HepG2 (cell line): ENCODE measurements around the gene RABL6. TPM values are rescaled to one million over a fixed set of nuclear protein-coding genes. Genes with fewer than 3 reads are reported as not detected.
A peak's percentile ranks its signal among the peaks of the same experiment; 100 is the strongest.

Experiments used
- ATAC-seq: fragments of 200-7000 bp; cut with Tn5 transposase; 3 replicates; pipeline ENCODE4 v1.9.1; 2020; ENCODE audit warnings: mild to moderate bottlenecking, moderate library complexity
- BruUV-seq: library from RNA; stranded (reverse); fragments of 400-500 nt; replicated peaks from 2 replicates; lab custom pipeline; 2021; lab: Mats Ljungman, UMichigan
- CTCF ChIA-PET: fragments of 300-600 bp; formaldehyde crosslinking; extraction: SDS; loops from one replicate; lab custom pipeline; 2021; ENCODE audit warnings: low total read pairs, inconsistent platforms, low intra/inter-chr PET ratio; lab: Yijun Ruan, JAX
- POLR2A ChIA-PET: fragments of 350-600 bp; sonication (Branson Sonifier 250); formaldehyde crosslinking; loops from one replicate; lab custom pipeline; 2020; ENCODE audit warnings: antibody characterized with exemption, inconsistent platforms; lab: Yijun Ruan, JAX
- DNase-seq: peaks from one replicate; pipeline ENCODE4 v3.0.0-alpha.2; 2015; ENCODE audit warnings: low spot score
- FAIRE-seq: peaks from 3 replicates; lab custom pipeline; 2011; peaks lifted over from hg19 to GRCh38; lab: Jason Lieb, UNC
- H2AFZ ChIP-seq: one replicate; pipeline ENCODE4 v1.6.1; 2011; ENCODE audit warnings: low read length, inconsistent platforms
- H3K27ac ChIP-seq: fragments of 300-600 bp; 3 replicates; pipeline ENCODE4 v1.8.0; 2011; ENCODE audit warnings: mixed run types, mild to moderate bottlenecking, mixed read lengths, low read length, inconsistent platforms; ENCODE audit not compliant: insufficient read depth; ENCODE audit errors: extremely low read length
- H3K27me3 ChIP-seq, 2 experiments: fragments of 200-600 bp in 1 of 2; 2 replicates in 1 of 2; 3 replicates in 1 of 2; pipeline versions ENCODE4 v1.6.0 to v1.8.0; 2011; ENCODE audit warnings: low read length in 2 of 2, mild to moderate bottlenecking in 2 of 2, moderate library complexity in 2 of 2, inconsistent platforms in 1 of 2; ENCODE audit not compliant: insufficient read depth in 2 of 2, control insufficient read depth in 1 of 2
- H3K36me3 ChIP-seq, 2 experiments: fragments of 200-600 bp in 1 of 2; replicated peaks in 1 of 2; 2 replicates in 1 of 2; 3 replicates in 1 of 2; pipeline versions ENCODE4 v1.5.1 to v1.8.0; 2011; ENCODE audit warnings: low read length in 2 of 2, inconsistent platforms in 1 of 2; ENCODE audit not compliant: insufficient read depth in 2 of 2, control insufficient read depth in 1 of 2
- H3K4me1 ChIP-seq: 2 replicates; pipeline ENCODE4 v1.5.1; 2012; ENCODE audit warnings: low read length, inconsistent platforms; ENCODE audit not compliant: insufficient read depth
- H3K4me2 ChIP-seq: 2 replicates; pipeline ENCODE4 v1.6.0; 2011; ENCODE audit warnings: low read depth, low read length, inconsistent platforms
- H3K4me3 ChIP-seq, 3 experiments: fragments of 200-600 bp in 1 of 3; sonication (generic), shearing (Covaris generic) in 1 of 3; replicated peaks in 1 of 3; 2 replicates each; pipeline ENCODE4 v1.5.1; 2011 to 2016; ENCODE audit warnings: low read length in 3 of 3, inconsistent platforms in 2 of 3, low read depth in 2 of 3, mild to moderate bottlenecking in 2 of 3, control low read depth in 1 of 3, mixed read lengths in 1 of 3; ENCODE audit not compliant: insufficient read depth in 1 of 3
- H3K79me2 ChIP-seq: one replicate; pipeline ENCODE4 v1.6.1; 2011; ENCODE audit warnings: low read length, inconsistent platforms; ENCODE audit not compliant: insufficient read depth
- H3K9ac ChIP-seq: 2 replicates; pipeline ENCODE4 v1.6.0; 2011; ENCODE audit warnings: mild to moderate bottlenecking, low read depth, low read length, inconsistent platforms; ENCODE audit not compliant: insufficient read depth
- H3K9me3 ChIP-seq: 2 replicates; pipeline ENCODE4 v1.5.1; 2012; ENCODE audit warnings: mild to moderate bottlenecking, low read length
- H4K20me1 ChIP-seq: 2 replicates; pipeline ENCODE4 v1.6.0; 2011; ENCODE audit warnings: inconsistent platforms, mild to moderate bottlenecking, low read length, moderate library complexity; ENCODE audit not compliant: insufficient read depth
- AGO2 ChIP-seq: fragments of 200-400 bp; formaldehyde crosslinking; optimal IDR thresholded peaks from 2 replicates; pipeline ENCODE3; 2017; ENCODE audit warnings: mild to moderate bottlenecking, low read depth, low read length, moderate library complexity
- ETV5 ChIP-seq: IDR thresholded peaks from 2 replicates; pipeline ENCODE4 v1.6.1; 2018; ENCODE audit warnings: missing biosample characterization, missing genetic modification reagents, inconsistent platforms, borderline replicate concordance
- RBFOX2 ChIP-seq: fragments of 200-400 bp; formaldehyde crosslinking; IDR thresholded peaks from 2 replicates; pipeline ENCODE4 v1.6.1; 2017; ENCODE audit warnings: low read depth, mild to moderate bottlenecking, low read length
- TFE3 ChIP-seq: IDR thresholded peaks from 2 replicates; pipeline ENCODE4 v1.6.1; 2016
- UBTF ChIP-seq: sonication (generic); formaldehyde crosslinking; IDR thresholded peaks from 2 replicates; pipeline ENCODE4 v1.4.0; 2020; ENCODE audit warnings: mild to moderate bottlenecking, missing genetic modification reagents
- ZNF335 ChIP-seq: sonication (generic); formaldehyde crosslinking; IDR thresholded peaks from 2 replicates; pipeline ENCODE4 v1.4.0; 2020; ENCODE audit warnings: missing genetic modification reagents
- ZNF687 ChIP-seq: sonication (generic); formaldehyde crosslinking; IDR thresholded peaks from 2 replicates; pipeline ENCODE4 v1.5.1; 2020; ENCODE audit warnings: mild to moderate bottlenecking, missing genetic modification reagents, moderate library complexity
- WGBS: methylation state at CpG from one replicate; pipeline ENCODE4 v1.1.6; 2017; ENCODE audit warnings: low lambda C conversion rate; 5-methylcytosine and 5-hydroxymethylcytosine counted together
- in situ Hi-C: cut with HindIII; loops from 2 replicates; pipeline ENCODE4 v1.10.0; 2017; ENCODE audit warnings: low pct_unique_long_range_greater_than_20kb; ENCODE audit not compliant: extremely low pct_ligation_motif_present
- intact Hi-C: fragments of 100-400 bp; cut with micrococcal nuclease; formaldehyde crosslinking; loops from one replicate; pipeline ENCODE4 v1.10.0; 2022; ENCODE audit not compliant: unreplicated experiment
- polyA plus RNA-seq, 8 experiments: library from polyadenylated mRNA; depleted of rRNA in 3 of 8; stranded (reverse) in 7 of 8; unstranded in 1 of 8; fragments of >200 nt; fragmentation: Illumina TruSeq in 4 of 8; extraction: Trizol in 4 of 8; gene quantifications; 2 replicates each; pipeline versions ENCODE4 v1.2.1 to v1.2.3, GENCODE V29; 2011 to 2016; ENCODE audit warnings: low read depth in 4 of 8, missing spikeins in 1 of 8, mixed read lengths in 1 of 8; ENCODE audit not compliant: insufficient read depth in 1 of 8
- total RNA-seq, 5 experiments: library from RNA; depleted of rRNA; stranded (reverse); fragments of >200 nt; fragmentation: Illumina TruSeq; extraction: Trizol; gene quantifications; 2 replicates each; pipeline ENCODE4 v1.2.3, GENCODE V29; 2016; ENCODE audit warnings: low read depth in 1 of 5

RABL6 gene
- total and polyA plus RNA-seq, 2 of the 13 experiments (the other 11 are each of a cell fraction or from before 2014, with no cell fraction given) = 81.5 to 125 TPM

- TF ChIP-seq ZNF335 (CRISPR knock-in tag) (no peak), AGO2 (peak; percentile 82), RBFOX2 (peak; percentile 44)
- WGBS = 100% methylated on average over 1 of the region's 15 CpGs
- BruUV-seq = no TSS peak
- no peaks in the 10 kb centered on the region for H4K20me1 ChIP-seq
- H3K36me3 ChIP-seq = peaks cover 15 to 28% of the 10 kb centered on the region in 2 experiments
- H3K27ac ChIP-seq = no peak overlapping the region
- no peak overlapping the region for H3K4me3 ChIP-seq
- ATAC-seq (no peak), FAIRE-seq (no peak), DNase-seq (no peak)
- H3K9ac ChIP-seq = no peak overlapping the region
- POLR2A ChIA-PET = interaction anchor here (1.9 to 5.0 kb wide), 2 partner anchors 11 to 16 kb away, joined by 5 to 29 read pairs; partner anchors contain the start of gene AJM1
- peaks cover 30% of the 10 kb centered on the region for H3K4me1 ChIP-seq
- intact Hi-C loops = no loop called here
- CTCF ChIA-PET = no interaction called here
- in situ Hi-C loops = no loop called here
- H2AFZ ChIP-seq = no peak overlapping the region
- no peaks in the 10 kb centered on the region for H3K9me3 ChIP-seq
- H3K79me2 ChIP-seq = no peaks in the 10 kb centered on the region
- H3K27me3 ChIP-seq = no peaks in the 10 kb centered on the region
- no peak overlapping the region for H3K4me2 ChIP-seq
Observed at GRCh38 chr9:136858452-136858843, 50.7 kb downstream of the RABL6 start.

GRCh38 chr9:136858844-136859757 is 51.4 kb downstream of the RABL6 start:
- ChIA-PET POLR2A (interaction anchor here (0.8 to 5.0 kb wide), 6 partner anchors 7 to 43 kb away, joined by 3 to 29 read pairs (median 4); partner anchors contain the start of genes AJM1, MAMDC4 and TRAF2), CTCF (no interaction called here)
- Histone ChIP-seq H3K4me3 (no peak overlapping the region), H3K27ac (peak overlapping the region; percentile 26), H4K20me1 (no peaks in the 10 kb centered on the region), H3K4me2 (no peak overlapping the region), H3K27me3 (no peaks in the 10 kb centered on the region), H3K9me3 (no peaks in the 10 kb centered on the region), H3K4me1 (peaks cover 36% of the 10 kb centered on the region), H2AFZ (no peak overlapping the region), H3K36me3 (peaks cover 17 to 35% of the 10 kb centered on the region in 2 experiments), H3K9ac (peak overlapping the region; percentile 40; the same call in 1 of the 2 replicates), H3K79me2 (peaks cover 6% of the 10 kb centered on the region)
- DNase-seq (no peak), ATAC-seq (peak; percentile 47), FAIRE-seq (no peak)
- BruUV-seq = no TSS peak
- intact Hi-C loops (no loop called here), in situ Hi-C loops (no loop called here)
- WGBS = 94% methylated on average over 10 of the region's 20 CpGs
- TF ChIP-seq ETV5 (CRISPR knock-in tag) (no peak), TFE3 (no peak), UBTF (CRISPR knock-in tag) (peak; percentile 29; the same call in 1 of the 2 replicates), ZNF687 (CRISPR knock-in tag) (peak; percentile 60)
